H9 (cell line): ENCODE results near the gene TIMM10. TPM values are rescaled to one million over a fixed set of nuclear protein-coding genes. Genes with fewer than 3 reads are reported as not detected.

ENCODE experiments used
- DNase-seq: peaks from one replicate; pipeline ENCODE4 v3.0.0-alpha.2; 2017
- H2AFZ ChIP-seq: one replicate; pipeline ENCODE4 v1.6.1; 2013; ENCODE audit warnings: mild to moderate bottlenecking, low read length, control low read depth, moderate library complexity
- H2AK5ac ChIP-seq: 2 replicates; pipeline ENCODE4 v1.6.1; 2013; ENCODE audit warnings: low read length, control low read depth, mixed read lengths; ENCODE audit not compliant: insufficient read length
- H2BK120ac ChIP-seq: one replicate; pipeline ENCODE4 v1.6.1; 2013; ENCODE audit warnings: low read depth, mild to moderate bottlenecking, low read length, control low read depth, inconsistent platforms; ENCODE audit not compliant: poor library complexity, severe bottlenecking
- H2BK12ac ChIP-seq: 2 replicates; pipeline ENCODE4 v1.6.1; 2013; ENCODE audit warnings: low read length, control low read depth, mixed read lengths, low read depth; ENCODE audit not compliant: insufficient read length
- H2BK15ac ChIP-seq: 2 replicates; pipeline ENCODE4 v1.6.1; 2013; ENCODE audit warnings: low read depth, low read length, control low read depth
- H2BK20ac ChIP-seq: one replicate; pipeline ENCODE4 v1.6.1; 2013; ENCODE audit warnings: low read depth, mild to moderate bottlenecking, low read length, control low read depth, inconsistent platforms; ENCODE audit not compliant: poor library complexity, severe bottlenecking
- H2BK5ac ChIP-seq: 2 replicates; pipeline ENCODE4 v1.6.1; 2013; ENCODE audit warnings: low read length, control low read depth, mixed read lengths; ENCODE audit not compliant: insufficient read length
- H3K14ac ChIP-seq: 2 replicates; pipeline ENCODE4 v1.6.1; 2013; ENCODE audit warnings: low read length, control low read depth; ENCODE audit not compliant: insufficient read depth
- H3K18ac ChIP-seq: 2 replicates; pipeline ENCODE4 v1.6.1; 2013; ENCODE audit warnings: low read depth, mild to moderate bottlenecking, mixed read lengths, low read length, control low read depth; ENCODE audit not compliant: insufficient read length
- H3K23ac ChIP-seq: 2 replicates; pipeline ENCODE4 v1.6.1; 2013; ENCODE audit warnings: low read length, control low read depth, mixed read lengths, low read depth; ENCODE audit not compliant: insufficient read length
- H3K23me2 ChIP-seq: 2 replicates; pipeline ENCODE4 v1.6.1; 2013; ENCODE audit warnings: low read depth, mild to moderate bottlenecking, mixed read lengths, low read length, control low read depth; ENCODE audit not compliant: insufficient read length, poor library complexity, severe bottlenecking
- H3K27ac ChIP-seq: 2 replicates; pipeline ENCODE4 v1.5.1; 2013; ENCODE audit warnings: low read length, control low read depth, mixed read lengths, low read depth; ENCODE audit not compliant: insufficient read length
- H3K27me3 ChIP-seq: 2 replicates; pipeline ENCODE4 v1.6.1; 2013; ENCODE audit warnings: low read length, control low read depth, inconsistent platforms; ENCODE audit not compliant: insufficient read depth
- H3K4ac ChIP-seq: 2 replicates; pipeline ENCODE4 v1.6.1; 2013; ENCODE audit warnings: low read depth, mild to moderate bottlenecking, control low read depth, inconsistent platforms, low read length, moderate library complexity
- H3K4me1 ChIP-seq: 2 replicates; pipeline ENCODE4 v1.6.1; 2013; ENCODE audit warnings: low read length, control low read depth, inconsistent platforms; ENCODE audit not compliant: insufficient read depth
- H3K4me2 ChIP-seq: 2 replicates; pipeline ENCODE4 v1.6.1; 2013; ENCODE audit warnings: low read length, control low read depth, mixed read lengths; ENCODE audit not compliant: insufficient read length, insufficient read depth
- H3K56ac ChIP-seq: 2 replicates; pipeline ENCODE4 v1.6.1; 2013; ENCODE audit warnings: low read depth, mild to moderate bottlenecking, mixed read lengths, low read length, control low read depth; ENCODE audit not compliant: insufficient read length
- H3K79me1 ChIP-seq: 2 replicates; pipeline ENCODE4 v1.6.1; 2013; ENCODE audit warnings: low read depth, mild to moderate bottlenecking, moderate library complexity, low read length, control low read depth, inconsistent platforms; ENCODE audit not compliant: insufficient read depth, poor library complexity, severe bottlenecking
- H3K79me2 ChIP-seq: 2 replicates; pipeline ENCODE4 v1.6.1; 2013; ENCODE audit warnings: low read length, control low read depth, inconsistent platforms; ENCODE audit not compliant: insufficient read depth
- H3K9ac ChIP-seq: 2 replicates; pipeline ENCODE4 v1.6.1; 2013; ENCODE audit warnings: low read length, control low read depth, mixed read lengths; ENCODE audit not compliant: insufficient read length; ENCODE audit errors: extremely low read depth
- H3K9me3 ChIP-seq: one replicate; pipeline ENCODE4 v1.6.1; 2013; ENCODE audit warnings: low read depth, low read length, inconsistent platforms; ENCODE audit not compliant: control insufficient read depth
- H3T11ph ChIP-seq: one replicate; pipeline ENCODE4 v1.6.1; 2013; ENCODE audit warnings: mild to moderate bottlenecking, low read length, control low read depth, inconsistent platforms
- H4K20me1 ChIP-seq: one replicate; pipeline ENCODE4 v1.6.1; 2013; ENCODE audit not compliant: control insufficient read depth, insufficient read length, insufficient read depth
- H4K5ac ChIP-seq: 2 replicates; pipeline ENCODE4 v1.6.1; 2013; ENCODE audit warnings: low read depth, mild to moderate bottlenecking, mixed read lengths, low read length, control low read depth; ENCODE audit not compliant: insufficient read length
- H4K8ac ChIP-seq: replicated peaks from 2 replicates; pipeline ENCODE4 v1.6.1; 2013; ENCODE audit warnings: low read length, control low read depth, mixed read lengths, low read depth; ENCODE audit not compliant: insufficient read length
- H4K91ac ChIP-seq: 2 replicates; pipeline ENCODE4 v1.6.1; 2013; ENCODE audit warnings: low read depth, mild to moderate bottlenecking, moderate library complexity, mixed read lengths, low read length, control low read depth; ENCODE audit not compliant: insufficient read length
- H3K27ac Mint-ChIP-seq, 3 experiments: 2 replicates in 2 of 3; 3 replicates in 1 of 3; pipeline ENCODE4 v1.8.0; 2020 to 2021; ENCODE audit warnings: mixed read lengths in 3 of 3, mild to moderate bottlenecking in 1 of 3, moderate library complexity in 1 of 3
- H3K27me3 Mint-ChIP-seq: 2 replicates; pipeline ENCODE4 v1.8.0; 2021; ENCODE audit warnings: low read depth, mild to moderate bottlenecking, moderate library complexity, mixed read lengths
- H3K36me3 Mint-ChIP-seq, 3 experiments: 2 replicates in 2 of 3; 3 replicates in 1 of 3; pipeline ENCODE4 v1.8.0; 2020 to 2021; ENCODE audit warnings: low read depth in 3 of 3, mixed read lengths in 3 of 3; ENCODE audit not compliant: insufficient read depth in 1 of 3
- H3K4me1 Mint-ChIP-seq, 2 experiments: 2 replicates each; pipeline ENCODE4 v1.8.0; 2020; ENCODE audit warnings: mixed read lengths in 2 of 2
- H3K4me3 Mint-ChIP-seq, 2 experiments: 2 replicates in 1 of 2; 3 replicates in 1 of 2; pipeline ENCODE4 v1.8.0; 2020 to 2021; ENCODE audit warnings: mild to moderate bottlenecking in 2 of 2, mixed read lengths in 2 of 2, moderate library complexity in 1 of 2
- H3K9me3 Mint-ChIP-seq, 2 experiments: 2 replicates in 1 of 2; 3 replicates in 1 of 2; pipeline ENCODE4 v1.8.0; 2020; ENCODE audit warnings: mild to moderate bottlenecking in 2 of 2, mixed read lengths in 2 of 2, moderate library complexity in 1 of 2
- CTCF ChIP-seq: fragments of 200-600 bp; sonication (generic); conservative IDR thresholded peaks from 3 replicates; pipeline ENCODE4 v1.8.0; 2021; ENCODE audit warnings: antibody characterized with exemption, mild to moderate bottlenecking
- WGBS: extraction: QIAGEN DNeasy Blood & Tissue Kit; methylation state at CpG from one replicate; pipeline ENCODE4 v1.1.7; 2013; ENCODE audit warnings: missing lambda C conversion rate, low lambda C conversion rate, mixed read lengths; ENCODE audit not compliant: insufficient read length; ENCODE audit errors: extremely low coverage; 5-methylcytosine and 5-hydroxymethylcytosine counted together
- total RNA-seq: library from RNA; stranded (reverse); gene quantifications from 2 replicates; pipeline ENCODE4 v1.2.1, GENCODE V29; 2021

Gene TIMM10
- total RNA-seq, 1 experiment from 2014 or later, result 130 TPM

GRCh38 chr11:57542582-57542981 lies 12.0 kb upstream of the TIMM10 start:
- Histone ChIP-seq H2BK20ac (no peak overlapping the region), H3K56ac (no peak overlapping the region), H3K23me2 (no peaks in the 10 kb centered on the region), H3T11ph (no peak overlapping the region), H3K14ac (no peak overlapping the region), H3K27me3 (no peaks in the 10 kb centered on the region), H4K8ac (no peak overlapping the region), H3K18ac (no peak overlapping the region), H2AFZ (no peak overlapping the region), H4K5ac (no peak overlapping the region), H3K79me1 (no peaks in the 10 kb centered on the region), H2BK15ac (no peak overlapping the region), H4K20me1 (no peaks in the 10 kb centered on the region), H3K4ac (no peak overlapping the region), H3K9me3 (no peaks in the 10 kb centered on the region), H3K9ac (no peak overlapping the region), H2AK5ac (no peak overlapping the region), H3K4me1 (peaks cover 4% of the 10 kb centered on the region; the same call in 1 of the 2 replicates), H2BK12ac (no peak overlapping the region), H3K79me2 (no peaks in the 10 kb centered on the region), H2BK120ac (no peak overlapping the region), H4K91ac (no peak overlapping the region), H2BK5ac (no peak overlapping the region), H3K23ac (no peak overlapping the region), H3K4me2 (no peak overlapping the region), H3K27ac (no peak overlapping the region)
- no CpG with 5 or more reads among the region's 4 CpGs for WGBS
- H3K4me3 Mint-ChIP-seq, result peak overlapping the region in 1 of 2 experiments; percentile 12; a peak in 1 of 5 replicates
- H3K27me3 Mint-ChIP-seq, result peaks cover 36% of the 10 kb centered on the region
- TF ChIP-seq CTCF, result no peak
- DNase-seq, result no peak
- H3K36me3 Mint-ChIP-seq, result peaks cover 0 to 3% (median 0%) of the 10 kb centered on the region in 3 experiments; a peak in 2 of 7 replicates
- no peak overlapping the region for H3K27ac Mint-ChIP-seq
- H3K9me3 Mint-ChIP-seq, result no peaks in the 10 kb centered on the region
- peaks cover 25 to 44% of the 10 kb centered on the region in 2 experiments for H3K4me1 Mint-ChIP-seq
